Activated naive CD4-positive, alpha-beta T cell treated with Interleukin-2 at 50 U/mL for 16 hours (primary cell): ENCODE measurements around the gene CEACAM16.
"Not testable (repeated sequence)": the region's sequence is repeated elsewhere in the genome, so short reads cannot be mapped to it uniquely, and the experiment has no call there.

Experiments used
- DNase-seq: peaks from one replicate; pipeline ENCODE4 v3.0.0-alpha.2; 2020

Gene CEACAM16

DNA sequence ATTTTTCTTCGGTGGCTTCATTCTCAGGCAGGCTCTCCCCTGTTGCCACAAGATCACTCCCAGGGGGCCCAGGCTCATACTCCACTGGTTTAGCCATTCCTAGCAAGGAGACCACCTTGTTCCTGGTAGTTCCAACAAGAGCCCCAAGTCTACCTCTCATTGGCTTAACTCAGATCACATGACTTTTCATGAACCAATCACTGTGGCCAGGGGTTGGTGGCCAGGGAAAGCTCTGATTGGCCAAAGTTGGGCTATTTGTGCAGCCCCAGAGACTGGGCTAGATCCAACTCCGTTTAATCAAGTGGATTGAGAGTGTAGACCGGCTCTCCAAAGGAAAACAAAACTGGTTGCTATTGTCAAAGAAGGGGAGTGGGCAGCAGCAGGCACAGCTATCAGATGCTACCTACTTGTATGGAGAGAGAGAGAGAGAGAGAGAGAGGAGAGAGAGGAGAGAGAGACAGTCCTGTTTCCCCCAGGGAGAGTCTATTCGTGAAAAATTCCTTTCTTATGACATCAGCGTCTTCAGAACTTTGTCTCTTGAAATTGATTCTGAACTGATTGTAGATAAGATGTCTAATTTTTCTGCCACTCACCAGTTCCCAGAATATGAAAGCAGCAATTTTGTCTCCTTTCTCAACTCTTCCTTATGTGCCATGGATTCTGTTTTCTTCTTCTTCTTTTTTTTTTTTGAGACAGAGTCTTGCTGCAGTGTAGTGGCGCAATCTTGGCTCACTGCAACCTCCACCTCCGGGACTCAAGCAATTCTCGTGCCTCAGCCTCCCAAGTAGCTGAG is 21.7 kb upstream of the CEACAM16 start:
- DNase-seq: no peak

- no peak for DNase-seq
Measured at GRCh38 chr19:44680536-44680935, 18.4 kb upstream of the CEACAM16 start.

DNA sequence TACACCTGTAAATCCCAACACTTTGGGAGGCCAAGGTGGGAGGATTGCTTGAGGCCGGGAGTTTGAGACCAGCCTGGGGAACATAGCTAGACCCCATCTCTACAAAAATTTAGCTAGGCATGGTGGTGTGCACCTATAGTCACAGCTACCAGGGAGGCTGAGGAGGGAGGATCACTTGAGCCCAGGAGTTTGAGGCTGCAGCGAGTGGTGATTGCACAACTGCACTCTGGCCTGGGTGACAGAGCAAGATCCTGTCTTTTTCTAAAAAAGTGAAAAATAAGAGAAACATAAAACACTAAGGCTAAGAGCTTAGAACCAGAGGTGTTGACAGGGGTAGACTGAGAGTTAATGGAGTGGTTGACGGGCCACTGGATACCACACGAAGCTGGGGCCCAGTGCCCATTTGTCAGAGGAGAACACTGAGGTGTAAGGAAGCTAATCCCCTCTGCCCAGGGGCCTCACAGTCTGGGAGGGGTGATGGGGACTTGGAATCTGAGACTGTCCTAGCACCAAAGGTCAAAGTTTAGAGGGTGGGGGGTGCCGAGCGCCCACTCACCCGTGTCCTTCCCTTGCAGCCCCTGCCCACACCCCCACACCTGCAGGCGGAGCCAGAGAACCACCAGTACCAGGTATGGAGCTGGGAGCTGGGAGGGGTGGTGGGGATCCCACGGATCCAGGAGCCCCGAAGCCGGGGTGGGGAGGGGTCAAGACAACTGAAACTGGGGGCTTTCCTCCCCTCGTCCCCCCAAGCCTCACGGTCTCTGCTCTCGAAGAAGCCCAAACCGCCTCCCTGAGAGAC is 16.8 kb upstream of the CEACAM16 start:
- no peak for DNase-seq

GRCh38 chr19:44682807-44683206 is 16.1 kb upstream of the CEACAM16 start:
- DNase-seq: no peak

DNA sequence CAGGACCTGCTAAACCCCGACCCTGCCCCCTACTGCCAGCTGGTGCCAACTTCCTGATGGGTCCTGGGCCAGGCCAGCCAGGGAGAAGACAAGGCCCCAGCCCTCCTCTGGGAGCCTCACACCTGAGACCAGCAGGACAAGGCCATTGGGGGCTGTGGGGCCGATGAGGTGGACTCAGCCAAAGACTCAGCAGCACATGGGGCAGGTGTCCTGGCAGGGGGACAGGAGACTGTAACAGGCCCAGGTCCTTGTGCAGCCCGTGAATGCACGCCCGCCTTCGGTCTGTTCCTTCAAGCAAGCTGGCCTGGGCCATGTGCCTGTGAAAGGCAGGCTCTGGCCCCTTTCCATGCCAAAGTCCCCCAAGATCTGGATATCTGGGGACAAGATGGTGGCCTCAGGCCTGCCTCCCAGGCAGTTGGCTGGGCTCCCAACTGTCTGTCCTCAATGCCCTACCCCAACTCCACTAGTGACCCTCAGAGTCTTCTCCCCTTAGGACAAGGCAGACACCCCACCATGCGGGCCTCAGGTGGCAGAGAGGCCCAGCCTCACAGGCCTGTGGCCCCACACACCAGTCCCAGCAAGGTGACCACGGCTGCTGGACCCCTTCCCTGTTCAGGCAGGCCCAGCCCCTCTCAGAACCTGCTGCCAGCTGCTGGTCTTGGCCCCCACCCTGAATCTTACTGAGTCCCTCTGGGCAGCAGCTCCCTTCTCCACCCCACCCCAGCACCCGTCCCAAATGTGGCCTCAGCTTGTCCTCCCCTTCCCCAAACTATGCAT is 15.3 kb upstream of the CEACAM16 start:
- DNase-seq: no peak

GRCh38 chr19:44684396-44684795 is 14.6 kb upstream of the CEACAM16 start:
- DNase-seq: not testable (repeated sequence)

DNA sequence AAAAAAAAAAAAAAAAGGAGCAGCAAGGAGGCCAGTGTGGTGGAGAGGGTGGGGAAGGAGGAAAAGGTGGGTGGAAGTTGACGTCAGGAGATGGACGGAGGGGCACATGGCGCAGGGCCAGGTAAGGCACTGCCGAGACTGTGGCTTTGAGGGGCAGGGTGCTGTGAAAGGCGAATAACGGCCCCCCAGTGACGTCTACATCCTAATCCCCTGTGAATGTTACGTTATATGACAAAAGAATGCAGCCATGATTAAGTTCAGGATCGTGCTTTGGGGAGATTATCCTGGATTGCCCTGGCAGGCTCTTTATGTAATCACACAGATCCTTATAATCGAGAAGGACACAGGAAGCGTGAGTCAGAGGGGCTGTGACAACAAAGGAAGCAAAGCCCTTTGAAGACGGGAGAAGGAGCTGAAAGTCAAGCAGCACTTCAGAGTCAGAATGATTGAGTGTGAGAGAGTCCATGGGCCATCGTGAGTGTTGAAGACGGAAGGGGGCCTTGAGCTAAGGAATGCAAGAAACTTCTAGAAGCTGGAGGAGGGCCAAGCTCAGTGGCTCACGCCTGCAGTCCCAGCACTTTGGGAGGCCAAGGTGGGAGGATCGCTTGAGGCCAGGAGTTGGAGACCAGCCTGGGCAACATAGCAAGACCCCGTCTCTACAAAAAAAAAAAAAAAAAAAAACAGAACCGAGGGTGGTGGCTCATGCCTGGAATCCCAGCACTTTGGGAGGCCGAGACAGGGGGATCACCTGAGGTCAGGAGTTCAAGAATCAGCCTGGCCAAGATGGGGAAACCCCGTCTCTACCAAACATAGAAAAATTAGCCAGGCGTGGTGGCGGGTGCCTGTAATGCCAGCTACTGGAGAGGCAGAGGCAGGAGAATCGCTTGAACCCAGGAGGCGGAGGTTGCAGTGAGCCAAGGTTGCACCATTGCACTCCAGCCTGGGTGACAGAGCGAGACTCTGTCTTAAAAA is 13.8 kb upstream of the CEACAM16 start:
- DNase-seq: no peak

GRCh38 chr19:44685877-44686276 is 13.1 kb upstream of the CEACAM16 start:
- DNase-seq: no peak

DNA sequence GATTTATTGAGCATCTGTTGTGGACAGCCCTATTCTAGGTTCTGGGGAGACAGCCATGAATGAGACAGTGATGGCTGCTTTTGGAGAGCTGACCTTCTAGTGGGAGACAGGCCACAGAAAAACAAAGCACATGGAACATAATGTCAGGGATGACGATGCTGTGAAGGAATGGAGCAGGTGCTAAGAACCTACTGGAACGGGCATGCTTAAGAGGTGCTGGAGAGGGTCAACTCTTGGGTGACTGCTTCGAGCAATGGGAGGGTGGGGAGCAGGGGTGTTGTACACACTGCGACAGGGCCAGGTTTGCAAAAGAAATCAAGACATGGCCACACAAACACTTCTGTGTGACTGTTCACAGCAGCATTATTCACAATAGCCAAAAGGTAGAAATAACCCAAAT is 12.1 kb upstream of the CEACAM16 start:
- no peak for DNase-seq

- DNase-seq: no peak
Measured at GRCh38 chr19:44687888-44688287, 11.1 kb upstream of the CEACAM16 start.

DNA sequence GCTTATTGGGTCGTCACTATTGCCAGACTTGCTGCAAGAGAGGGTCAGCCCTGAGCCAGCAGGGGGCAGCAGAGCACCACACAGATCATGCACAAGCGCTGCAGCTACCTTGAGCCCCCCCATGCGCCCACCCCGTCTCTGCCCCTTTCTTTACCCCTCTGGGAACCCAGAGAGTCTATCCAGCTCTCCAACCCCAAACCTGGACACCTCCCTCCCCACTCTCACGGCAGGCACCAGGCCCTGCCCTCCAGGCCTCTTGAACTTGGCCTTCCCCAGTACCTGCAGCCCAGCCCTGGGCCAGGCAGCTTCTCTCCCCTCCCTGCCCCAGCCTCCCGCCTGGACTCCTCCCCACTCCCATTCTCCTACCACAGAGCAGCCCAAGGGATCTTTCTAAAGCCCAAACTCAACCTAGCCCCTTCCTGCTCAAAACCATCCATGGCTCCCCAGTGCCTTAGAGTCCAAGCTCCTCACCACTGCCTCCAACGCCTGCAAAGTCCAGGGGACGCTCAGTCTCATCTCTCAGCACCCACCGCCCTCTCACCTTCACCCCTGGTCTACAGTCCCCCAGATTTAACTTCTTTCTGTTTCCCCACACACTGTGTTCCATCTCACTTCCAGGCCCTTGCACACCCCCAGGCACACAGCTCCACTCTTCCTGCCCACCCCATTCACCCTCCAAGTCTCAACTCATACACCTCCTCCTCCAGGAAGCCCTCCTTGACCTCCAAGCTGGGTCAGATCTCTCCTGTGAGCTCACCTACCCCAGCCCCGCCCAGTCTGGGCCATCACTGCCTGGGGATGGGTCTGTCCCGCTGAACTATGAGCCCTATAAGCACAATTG is 9.4 kb upstream of the CEACAM16 start:
- DNase-seq: peak; percentile 79

DNA sequence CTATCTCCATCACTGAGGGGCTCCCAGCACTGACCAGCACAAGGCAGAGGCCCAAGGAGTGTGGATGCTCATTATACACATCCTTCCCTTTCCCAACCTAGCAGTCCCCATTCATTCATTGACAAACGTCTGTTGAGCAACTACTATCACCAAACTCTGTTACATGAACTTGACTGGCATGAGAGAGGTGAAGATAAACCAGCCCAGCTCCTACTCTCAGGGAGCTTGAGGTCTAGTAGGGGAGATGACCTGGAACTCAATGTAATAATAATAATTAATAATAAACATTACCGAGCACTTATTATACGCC is 8.9 kb upstream of the CEACAM16 start:
- DNase-seq: no peak

- no peak for DNase-seq
Measured at GRCh38 chr19:44692379-44692721, 6.6 kb upstream of the CEACAM16 start.

DNA sequence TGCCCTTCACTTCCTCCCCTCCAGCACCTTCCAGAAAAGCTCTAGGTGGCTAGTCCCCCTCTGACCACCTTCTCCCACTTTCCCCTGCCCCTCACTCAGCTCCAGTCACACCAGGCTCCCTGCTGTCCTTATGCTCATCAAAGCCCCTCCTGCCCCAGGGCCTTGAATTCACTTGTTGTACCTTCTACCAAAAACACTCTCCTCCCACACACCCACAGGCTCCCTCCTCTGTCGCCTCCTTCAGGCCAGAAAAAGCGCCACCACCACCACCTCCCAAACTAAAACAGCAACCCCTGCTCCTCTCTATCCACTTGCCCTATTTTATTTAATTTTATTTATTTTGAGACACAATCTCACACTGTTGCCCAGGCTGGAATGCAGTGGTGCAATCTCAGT is 4.8 kb upstream of the CEACAM16 start:
- DNase-seq: peak; percentile 30

DNA sequence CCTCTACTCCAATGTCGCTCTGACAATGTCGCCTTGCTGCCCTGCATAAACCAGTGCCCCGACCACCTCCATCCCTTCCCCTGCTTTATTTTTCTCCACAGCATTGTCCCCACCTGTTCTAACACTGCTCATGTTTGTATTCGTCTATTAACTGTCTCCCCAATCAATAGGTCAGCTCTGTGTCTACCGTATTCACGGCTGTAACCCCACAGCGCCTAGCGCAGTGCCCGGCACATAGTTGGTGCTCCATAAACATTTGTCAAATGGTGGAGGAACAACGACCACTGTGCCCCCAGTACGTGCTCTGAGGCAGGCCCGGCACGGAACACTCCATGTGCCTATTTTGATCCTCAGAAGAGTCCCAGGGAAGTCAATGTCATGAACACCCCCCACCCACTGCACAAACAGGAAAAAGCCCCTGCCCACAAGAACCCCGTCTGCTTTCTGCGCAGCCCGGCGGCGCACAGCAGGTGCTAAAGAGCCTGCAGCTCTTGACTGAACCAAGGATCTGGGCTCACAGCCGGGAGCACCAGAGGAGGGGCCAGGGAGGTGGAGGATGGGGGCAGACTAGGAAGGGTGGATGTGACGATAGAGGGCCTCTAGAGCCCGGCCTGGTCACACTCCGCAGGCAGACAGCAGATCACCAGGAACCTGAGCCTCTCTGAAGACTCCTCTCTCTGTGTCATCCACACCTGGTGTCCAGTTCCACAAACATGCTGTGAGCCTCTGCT is 1.8 kb upstream of the CEACAM16 start:
- no peak for DNase-seq

DNA sequence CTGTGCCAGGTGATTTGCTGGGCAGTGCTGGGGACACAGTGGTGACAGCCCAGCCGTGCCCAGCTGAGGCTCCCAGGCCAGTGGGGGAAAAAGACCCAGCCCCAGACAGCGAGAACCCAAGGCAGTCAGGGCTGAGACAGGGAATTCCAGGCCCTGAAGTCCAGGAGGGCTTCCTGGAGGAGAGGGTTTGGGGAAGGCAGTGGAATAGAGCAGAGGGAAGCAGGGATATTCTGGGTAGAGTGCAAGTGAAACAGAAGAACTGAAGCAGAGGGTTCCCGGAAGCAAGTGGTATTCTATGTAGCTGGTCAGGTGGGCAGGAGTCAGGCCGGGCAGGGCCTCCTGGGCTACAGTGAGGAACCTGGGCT is 1.3 kb upstream of the CEACAM16 start:
- no peak for DNase-seq

DNA sequence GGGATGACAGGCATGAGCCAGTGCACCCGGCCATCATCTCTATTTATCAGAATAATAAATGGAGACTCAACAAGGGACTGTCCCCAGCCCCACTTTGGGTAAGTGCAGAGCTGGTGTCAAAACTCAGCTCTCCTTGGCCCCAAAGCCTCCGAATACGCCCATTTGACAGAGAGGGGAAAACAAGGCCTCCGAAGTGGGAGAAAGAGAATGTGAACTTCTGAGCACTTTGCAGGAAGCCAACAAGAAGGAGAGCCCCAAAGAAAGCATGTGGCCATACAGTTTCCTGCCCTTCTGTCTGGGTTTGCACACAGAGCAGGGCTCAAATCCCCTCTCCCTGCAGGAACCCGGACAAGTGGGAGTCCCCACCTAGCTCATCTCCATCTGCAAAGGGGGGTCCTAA is 1.6 kb downstream of the CEACAM16 start:
- DNase-seq: no peak

DNA sequence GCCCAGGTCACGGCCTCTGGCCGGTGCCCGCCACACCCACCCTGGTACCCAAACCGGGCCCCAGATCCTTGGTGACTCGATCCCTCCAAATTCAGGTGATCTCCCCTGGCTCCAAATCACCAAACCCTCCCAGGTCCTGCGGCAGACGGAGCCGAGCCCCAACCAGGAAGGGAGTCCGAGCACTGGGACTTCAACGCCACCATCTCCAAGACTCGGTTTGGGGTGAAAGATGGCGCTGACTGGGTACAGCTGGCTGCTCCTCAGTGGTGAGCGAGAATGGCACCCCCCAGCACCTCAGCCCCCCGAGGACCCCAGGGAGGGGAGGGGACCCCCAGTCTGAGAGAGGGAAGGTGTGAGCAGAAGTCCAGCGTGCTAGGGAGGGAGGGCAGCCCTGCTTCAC is 2.3 kb downstream of the CEACAM16 start:
- DNase-seq: no peak

DNA sequence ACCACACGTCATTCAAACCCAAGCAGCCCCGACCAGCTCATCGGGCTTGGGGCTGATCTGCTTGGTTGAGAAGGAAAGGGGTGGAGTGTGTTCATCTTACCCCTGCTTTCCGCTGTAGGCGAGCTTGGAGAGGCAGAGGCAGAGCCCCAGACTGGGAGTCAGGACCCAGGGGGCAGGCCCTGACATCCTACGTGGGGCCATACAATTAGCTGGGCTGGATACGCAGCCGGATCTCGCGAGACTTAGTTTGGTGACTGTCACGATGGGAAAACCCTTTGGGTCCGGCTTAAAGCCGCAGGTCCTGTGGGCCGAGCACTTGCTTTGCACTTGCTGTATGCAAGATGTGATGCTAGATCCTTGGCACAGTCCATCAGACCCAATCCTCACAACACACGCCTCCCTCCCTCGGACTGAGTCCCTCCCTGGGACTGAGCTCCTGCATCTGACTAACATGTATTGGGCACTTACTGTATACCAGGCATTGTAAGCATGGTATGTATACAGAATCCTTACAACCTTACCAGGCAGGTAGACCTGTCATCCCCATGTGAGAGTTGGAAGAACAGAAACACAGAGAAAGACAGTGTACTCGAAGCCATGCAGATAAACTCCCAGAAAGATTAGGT is 3.7 kb downstream of the CEACAM16 start:
- DNase-seq: no peak

DNA sequence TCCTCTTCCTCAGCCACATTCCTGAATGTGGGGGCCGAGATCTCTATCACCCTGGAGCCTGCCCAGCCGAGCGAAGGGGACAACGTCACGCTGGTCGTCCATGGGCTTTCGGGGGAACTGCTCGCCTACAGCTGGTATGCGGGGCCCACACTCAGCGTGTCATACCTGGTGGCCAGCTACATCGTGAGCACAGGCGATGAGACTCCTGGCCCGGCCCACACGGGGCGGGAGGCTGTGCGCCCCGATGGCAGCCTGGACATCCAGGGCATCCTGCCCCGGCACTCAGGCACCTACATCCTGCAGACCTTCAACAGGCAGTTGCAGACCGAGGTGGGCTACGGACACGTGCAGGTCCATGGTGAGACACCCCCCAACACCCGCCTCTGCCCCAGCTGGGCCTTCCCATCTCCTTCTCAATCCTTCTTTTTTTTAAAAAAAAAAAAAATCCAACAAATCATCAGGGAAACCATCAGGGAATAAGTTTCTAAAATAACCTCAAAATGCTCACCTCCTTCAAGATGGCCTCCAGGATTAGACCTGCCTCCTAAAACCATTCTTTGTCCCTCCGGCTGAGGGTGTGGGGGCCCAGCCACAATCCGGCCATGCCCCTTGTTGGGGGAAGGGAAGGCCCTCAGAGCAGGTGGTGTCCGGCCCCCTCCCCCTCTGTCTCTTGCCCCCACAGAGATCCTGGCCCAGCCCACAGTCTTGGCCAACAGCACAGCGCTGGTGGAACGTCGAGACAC is 4.6 kb downstream of the CEACAM16 start:
- no peak for DNase-seq
